SK-N-MC (cell line): ENCODE results near the gene KIF26B.

Experiments used
- FOXP2 ChIP-seq: optimal IDR thresholded peaks from 2 replicates; pipeline ENCODE3; 2011; ENCODE audit warnings: mild to moderate bottlenecking, moderate library complexity; ENCODE audit not compliant: insufficient read depth; ENCODE audit errors: extremely low read length, control extremely low read depth
- POLR2AphosphoS5 ChIP-seq: IDR thresholded peaks from 2 replicates; pipeline ENCODE4 v1.6.1; 2012; ENCODE audit warnings: mild to moderate bottlenecking, low read depth, low read length, borderline replicate concordance

- TF ChIP-seq POLR2AphosphoS5 = no peak
- no peak for TF ChIP-seq FOXP2
Measured at GRCh38 chr1:245690156-245690690, 535.4 kb downstream of the KIF26B start.
